Stimulated activated CD4-positive, alpha-beta T cell treated with anti-CD3 and anti-CD28 coated beads, Interleukin-2, amount 100 ng/mL, for 48 hours (primary cell): ENCODE data around the gene ARHGAP25.

ENCODE experiments used
- DNase-seq, 2 donors: peaks; one replicate each; pipeline ENCODE4 v3.0.0-alpha.2; 2020

The ARHGAP25 gene

GRCh38 chr2:68721482-68722101 lies 13.0 kb upstream of the ARHGAP25 start:
- DNase-seq, result no peak

DNA sequence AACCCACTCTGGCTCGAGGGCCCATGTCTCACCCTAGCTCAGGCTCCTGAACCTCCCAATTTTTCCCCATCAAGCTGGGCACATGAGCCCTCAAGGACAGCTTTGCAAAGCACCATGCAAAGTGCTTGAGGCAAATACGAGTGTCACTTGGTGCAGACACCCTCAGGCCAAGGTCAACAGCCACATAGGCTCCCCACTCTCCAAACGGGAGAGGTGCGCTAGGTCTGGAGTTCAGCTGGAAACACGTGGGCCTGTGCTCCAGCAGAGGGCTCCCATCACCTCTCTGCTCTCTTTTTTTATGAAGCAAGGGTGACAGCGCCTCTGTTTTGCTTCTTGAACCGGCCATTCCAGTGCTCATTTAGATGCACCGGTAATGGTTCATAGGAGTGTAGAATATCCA lies 11.9 kb upstream of the ARHGAP25 start:
- no peak for DNase-seq

DNA sequence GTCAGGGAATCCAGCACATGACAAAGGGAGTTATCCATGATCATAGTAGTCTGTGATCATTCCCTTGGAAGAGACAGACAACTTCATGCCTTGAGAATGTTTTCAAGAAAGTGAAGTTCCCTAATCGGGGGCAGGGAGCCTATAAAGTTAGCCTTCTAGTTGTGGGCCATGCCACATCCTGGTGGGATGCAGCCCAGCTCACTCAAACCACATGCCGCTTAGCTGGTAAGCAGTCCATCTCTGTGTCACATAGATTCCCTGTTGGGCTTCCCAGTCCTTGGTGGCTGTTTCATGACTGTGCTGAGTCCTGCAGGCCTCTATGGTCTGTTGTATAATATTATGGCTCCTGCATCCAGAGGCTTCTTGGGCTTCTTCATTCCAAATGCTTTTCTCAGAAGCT lies 11.4 kb upstream of the ARHGAP25 start:
- DNase-seq, result no peak

- DNase-seq, result no peak
Measured at GRCh38 chr2:68726100-68726499, 8.5 kb upstream of the ARHGAP25 start.

DNA sequence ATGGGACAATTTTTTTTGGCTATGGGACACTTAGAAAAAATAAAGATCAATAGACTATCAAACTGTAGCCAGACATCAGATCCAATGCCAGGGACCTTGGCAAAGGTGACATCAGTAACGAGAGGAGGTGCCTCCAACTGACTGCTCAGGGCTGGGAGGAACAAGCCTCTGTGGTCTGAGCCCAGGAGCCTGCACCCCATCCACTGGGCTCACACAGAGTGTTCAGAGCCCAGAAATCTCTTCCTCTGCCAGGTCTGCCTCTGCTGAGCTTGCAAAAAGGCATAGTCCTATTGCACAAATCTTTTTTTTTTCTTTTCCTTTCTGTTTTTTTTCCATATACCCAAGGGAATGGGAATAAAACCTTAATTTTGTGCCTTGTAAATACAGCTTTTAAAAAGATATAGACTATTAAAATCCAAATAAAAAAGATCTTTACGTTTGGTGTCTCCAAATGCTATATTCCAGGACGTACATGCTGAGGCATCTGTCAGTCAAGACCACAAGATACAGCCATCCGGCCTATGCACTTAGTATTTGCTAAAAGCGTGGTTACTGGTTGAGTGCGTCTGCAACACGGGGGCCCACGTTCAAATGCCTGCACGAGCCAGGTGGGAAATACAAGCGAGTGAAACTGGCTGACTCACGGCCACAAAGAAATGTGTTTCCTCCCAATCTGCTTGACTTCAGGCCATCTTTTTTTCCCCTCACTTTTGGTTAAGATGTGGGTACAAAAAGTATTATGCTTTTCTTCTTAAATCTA lies 7.8 kb upstream of the ARHGAP25 start:
- peak; percentile 67 to 68 for DNase-seq

- DNase-seq, result no peak
Measured at GRCh38 chr2:68727683-68728375, 6.8 kb upstream of the ARHGAP25 start.

DNA sequence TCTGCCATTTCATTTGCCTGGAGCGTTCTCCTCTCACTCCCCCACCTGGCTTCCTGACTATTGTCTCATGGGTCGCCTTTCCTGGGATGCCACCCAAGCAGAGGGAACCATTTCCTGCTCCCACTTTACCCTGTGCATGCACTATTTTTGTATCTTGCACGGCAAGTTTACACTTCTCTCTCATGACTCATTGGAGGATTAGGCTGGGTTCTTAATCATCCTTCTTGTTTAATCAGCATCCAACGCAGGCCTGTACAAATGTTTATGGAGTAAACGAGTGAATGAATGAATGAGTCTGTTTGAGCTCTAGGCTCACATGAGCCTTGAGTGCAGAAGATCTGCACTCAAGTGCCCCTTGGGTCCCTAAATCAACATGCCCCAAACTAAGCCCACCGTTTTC lies 3.8 kb upstream of the ARHGAP25 start:
- no peak for DNase-seq

GRCh38 chr2:68732036-68732932 lies 2.3 kb upstream of the ARHGAP25 start:
- no peak for DNase-seq

DNA sequence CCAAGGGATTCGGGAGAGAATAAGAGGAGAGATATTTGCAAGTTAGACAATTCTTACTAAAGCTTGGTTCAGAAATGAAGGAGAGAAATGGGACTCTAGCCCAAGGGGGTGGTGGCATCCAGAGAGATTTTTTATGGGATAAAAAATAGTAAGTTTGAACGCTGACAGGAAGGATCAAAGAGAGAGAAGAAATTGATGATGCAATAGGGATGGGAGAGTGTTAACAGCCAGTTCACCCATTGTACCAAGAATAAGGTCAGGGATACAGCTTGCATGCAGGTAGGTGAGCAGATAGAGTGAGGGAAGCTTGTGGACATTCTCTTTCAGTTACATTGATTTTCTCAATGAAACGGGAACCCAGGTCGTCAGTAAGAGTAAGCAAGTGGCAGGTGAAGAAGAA lies 1.2 kb upstream of the ARHGAP25 start:
- no peak for DNase-seq

DNA sequence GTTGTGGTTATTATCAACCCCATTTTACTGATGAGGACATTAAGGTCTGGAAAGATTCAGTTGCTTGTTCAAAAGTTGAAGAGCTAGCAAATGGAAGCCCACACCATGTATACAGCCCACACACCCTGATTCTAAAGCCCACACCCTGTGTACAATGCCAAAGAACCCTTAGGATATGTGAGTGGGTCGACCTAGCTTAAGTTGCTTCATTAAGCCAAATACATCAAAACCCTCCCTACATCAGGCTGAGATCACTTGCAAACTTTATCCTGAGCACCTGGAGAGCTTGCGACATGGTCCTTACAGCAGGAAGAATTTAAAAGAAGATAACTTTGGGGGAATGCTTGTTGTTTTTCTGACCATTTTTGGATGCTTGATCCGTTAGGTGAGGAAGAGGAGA lies 435 bp upstream of the ARHGAP25 start:
- no peak for DNase-seq

DNA sequence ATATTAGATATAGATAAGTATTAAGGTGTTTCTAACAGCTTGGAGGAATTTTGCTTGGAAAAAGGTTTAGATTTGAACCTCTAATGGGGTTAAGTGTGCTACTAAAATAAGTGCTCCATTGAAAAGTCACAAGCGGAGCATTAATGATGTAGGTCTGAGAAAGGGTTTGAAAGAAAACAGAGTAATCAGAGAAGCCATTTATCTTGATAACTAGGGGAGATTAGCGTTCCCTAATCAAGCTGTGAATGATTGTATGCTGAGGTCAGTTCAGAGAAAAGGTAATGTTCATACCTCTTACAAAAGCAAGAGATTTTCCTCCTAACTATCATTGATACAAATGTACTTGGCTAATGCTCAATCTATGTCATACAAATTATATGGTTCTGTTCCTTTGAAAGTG lies 1.5 kb downstream of the ARHGAP25 start:
- no peak for DNase-seq

- DNase-seq, result no peak
Measured at GRCh38 chr2:68737711-68738110, 3.1 kb downstream of the ARHGAP25 start.

GRCh38 chr2:68738906-68739594 lies 4.4 kb downstream of the ARHGAP25 start:
- no peak for DNase-seq

- no peak for DNase-seq
Measured at GRCh38 chr2:68739595-68740399, 5.2 kb downstream of the ARHGAP25 start.

DNA sequence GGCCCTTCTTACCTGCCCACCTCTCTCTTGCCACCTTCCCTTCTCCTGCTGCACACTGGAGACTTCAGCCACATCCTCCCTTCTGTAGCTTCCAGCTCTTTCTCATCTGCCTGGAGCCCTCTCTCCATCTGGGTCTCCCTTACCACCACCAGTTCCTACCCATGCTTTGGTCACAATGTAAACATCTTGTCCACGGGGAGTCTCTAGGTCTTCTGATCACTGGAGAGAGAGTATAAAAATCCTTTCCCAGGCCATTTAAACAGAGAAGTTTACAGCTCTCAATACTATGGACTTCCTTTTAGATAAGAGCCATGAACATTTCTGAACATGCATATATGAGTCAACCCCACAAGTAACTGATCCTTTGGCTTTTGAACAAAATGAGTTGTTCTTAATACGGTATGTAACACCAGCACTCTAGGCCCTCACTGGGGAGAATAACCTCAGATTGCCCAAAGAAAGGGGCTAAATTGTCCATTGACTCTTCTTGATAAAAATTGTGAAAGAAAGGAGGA lies 5.8 kb downstream of the ARHGAP25 start:
- no peak for DNase-seq

- no peak for DNase-seq
Measured at GRCh38 chr2:68741238-68741637, 6.6 kb downstream of the ARHGAP25 start.

DNA sequence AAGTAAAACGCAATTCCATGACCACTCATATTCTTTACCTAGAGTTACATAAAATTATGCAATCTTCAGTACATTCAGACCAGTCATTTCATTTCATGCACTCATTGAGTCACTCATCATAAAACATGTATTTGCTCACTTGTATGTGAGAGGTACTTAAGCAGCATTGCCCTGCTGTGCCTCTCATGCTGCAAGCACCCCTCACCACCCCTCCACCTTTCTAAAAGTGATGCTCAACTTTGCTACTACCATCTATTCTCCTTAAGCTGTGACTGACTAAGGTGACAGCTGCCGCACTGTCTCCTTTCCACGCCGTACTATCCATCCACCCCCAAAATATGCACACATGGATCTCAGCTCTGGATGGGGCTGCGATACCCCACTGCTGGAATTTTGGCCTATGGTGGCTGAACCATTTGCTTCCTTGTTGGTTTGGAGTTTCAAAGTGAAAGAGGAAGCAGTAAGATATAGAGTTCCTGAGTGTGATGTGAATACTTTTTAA lies 7.2 kb downstream of the ARHGAP25 start:
- no peak for DNase-seq

DNA sequence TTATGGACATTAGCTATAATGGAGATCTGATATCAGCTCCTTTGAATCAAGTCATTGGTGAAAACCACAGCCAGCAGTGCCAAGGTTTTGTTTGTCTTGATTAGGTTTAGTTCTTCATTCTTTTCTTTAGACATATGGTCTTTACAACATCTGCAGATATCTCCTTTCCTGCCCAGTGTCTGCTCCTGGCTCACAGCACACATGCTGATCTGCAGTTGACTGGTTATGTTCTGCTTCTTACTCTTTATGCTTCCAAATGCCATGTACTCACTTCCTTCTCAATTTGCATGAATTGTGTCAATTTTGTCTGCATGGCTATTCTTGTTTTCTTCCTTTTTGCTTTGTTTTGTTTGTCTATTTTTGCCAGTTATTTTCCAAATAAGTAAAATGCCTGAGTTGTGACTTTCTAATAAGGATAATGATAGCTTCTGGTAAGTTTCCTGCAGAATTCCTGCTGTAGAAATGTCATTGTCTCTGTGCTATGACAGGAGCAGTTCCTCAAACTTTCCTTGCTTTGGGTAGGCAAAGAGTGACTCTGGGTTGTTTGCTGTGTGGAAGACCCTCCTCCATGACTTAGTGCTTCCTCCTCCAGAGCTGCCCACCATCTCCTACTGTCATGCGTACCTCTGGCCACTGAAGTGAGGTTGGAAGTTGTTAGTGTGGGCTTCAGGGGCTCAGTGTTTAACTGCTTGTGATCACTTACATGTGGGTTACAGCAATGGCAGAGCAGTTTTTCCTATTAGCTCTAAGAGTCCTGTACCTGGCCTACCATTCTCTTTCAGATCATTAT lies 8.2 kb downstream of the ARHGAP25 start:
- no peak for DNase-seq

GRCh38 chr2:68743531-68743930 lies 8.9 kb downstream of the ARHGAP25 start:
- no peak for DNase-seq

DNA sequence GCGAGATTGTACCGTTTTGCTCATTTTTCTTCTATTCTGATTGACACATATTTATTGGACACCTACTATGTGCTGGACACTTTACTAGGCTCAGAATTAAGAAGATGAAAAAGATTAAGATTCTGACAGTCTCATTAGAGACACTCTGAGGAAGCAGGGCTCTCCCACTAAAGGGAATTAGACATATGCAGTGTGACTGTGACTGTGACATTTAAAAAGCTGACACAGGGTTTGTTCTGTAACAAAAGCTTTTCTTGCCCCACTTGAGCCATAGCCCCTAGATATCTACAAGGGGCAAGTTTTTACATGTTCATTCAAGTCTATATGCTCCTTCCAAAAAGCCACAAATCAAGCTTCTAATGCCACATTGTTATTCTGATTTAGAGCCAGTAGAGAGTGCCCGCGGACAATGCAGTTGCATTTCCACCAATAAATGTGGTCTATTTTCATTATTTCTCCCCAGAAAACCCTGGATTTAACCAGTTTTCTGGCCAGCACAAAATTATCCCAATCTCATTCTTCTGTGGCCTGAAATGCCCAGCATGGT lies 9.8 kb downstream of the ARHGAP25 start:
- no peak for DNase-seq
